OCI-LY3 (cell line): ENCODE measurements around the gene MYO7A.

Source experiments
- H2AFZ ChIP-seq: fragments of 200-600, 300-600 bp; shearing (Covaris generic); 2 replicates; pipeline ENCODE4 v1.6.0; 2014; ENCODE audit warnings: antibody characterized with exemption, low read depth, low read length
- H3K27ac ChIP-seq: fragments of 200-600, 300-600 bp; sonication (generic); 2 replicates; pipeline ENCODE4 v1.5.1; 2014; ENCODE audit warnings: mild to moderate bottlenecking, low read length, moderate library complexity, mixed read lengths
- H3K27me3 ChIP-seq: fragments of 200-600, 300-600 bp; sonication (generic); 2 replicates; pipeline ENCODE4 v1.6.1; 2014; ENCODE audit warnings: low read depth, low read length, mixed read lengths
- H3K36me3 ChIP-seq: fragments of 200-600, 300-600 bp; sonication (generic); replicated peaks from 2 replicates; pipeline ENCODE3; 2014; ENCODE audit warnings: low read depth, low read length, mixed read lengths
- H3K4me1 ChIP-seq: fragments of 300-600, 200-600 bp; sonication (generic); 2 replicates; pipeline ENCODE4 v1.6.1; 2014; ENCODE audit warnings: low read length, mixed read lengths
- H3K4me2 ChIP-seq: fragments of 200-600, 300-600 bp; sonication (generic); 2 replicates; pipeline ENCODE4 v1.6.1; 2014; ENCODE audit warnings: low read length, mixed read lengths
- H3K4me3 ChIP-seq: fragments of 300-600, 200-600 bp; sonication (generic); 2 replicates; pipeline ENCODE4 v1.5.1; 2014; ENCODE audit warnings: antibody characterized with exemption, mild to moderate bottlenecking, low read length, moderate library complexity
- H3K79me2 ChIP-seq: fragments of 300-600, 200-600 bp; shearing (Covaris generic); 2 replicates; pipeline ENCODE4 v1.6.1; 2014; ENCODE audit warnings: mild to moderate bottlenecking, low read length, mixed read lengths
- H3K9ac ChIP-seq: fragments of 300-600, 200-600 bp; shearing (Covaris generic); 2 replicates; pipeline ENCODE4 v1.6.0; 2014; ENCODE audit warnings: mild to moderate bottlenecking, low read length, moderate library complexity
- H3K9me3 ChIP-seq: fragments of 200-600, 300-600 bp; shearing (Covaris generic); 2 replicates; pipeline ENCODE4 v1.6.1; 2014; ENCODE audit warnings: low read length, mixed read lengths; ENCODE audit not compliant: insufficient read depth
- H4K20me1 ChIP-seq: fragments of 200-600, 300-600 bp; sonication (generic); 2 replicates; pipeline ENCODE4 v1.6.1; 2016; ENCODE audit warnings: low read length, mixed read lengths; ENCODE audit not compliant: insufficient read depth
- EZH2phosphoT487 ChIP-seq: fragments of 200-600 bp; shearing (Covaris generic); IDR thresholded peaks from 2 replicates; pipeline ENCODE4 v1.6.1; 2018; ENCODE audit warnings: antibody characterized with exemption, mixed run types, low read depth
- TF ChIP-seq, protein P1 (sequence below): fragments of 200-600, 300-600 bp; sonication (generic); IDR thresholded peaks from 2 replicates; pipeline ENCODE4 v1.5.1; 2014; ENCODE audit warnings: antibody characterized with exemption, low read length, low read depth

Gene MYO7A

DNA sequence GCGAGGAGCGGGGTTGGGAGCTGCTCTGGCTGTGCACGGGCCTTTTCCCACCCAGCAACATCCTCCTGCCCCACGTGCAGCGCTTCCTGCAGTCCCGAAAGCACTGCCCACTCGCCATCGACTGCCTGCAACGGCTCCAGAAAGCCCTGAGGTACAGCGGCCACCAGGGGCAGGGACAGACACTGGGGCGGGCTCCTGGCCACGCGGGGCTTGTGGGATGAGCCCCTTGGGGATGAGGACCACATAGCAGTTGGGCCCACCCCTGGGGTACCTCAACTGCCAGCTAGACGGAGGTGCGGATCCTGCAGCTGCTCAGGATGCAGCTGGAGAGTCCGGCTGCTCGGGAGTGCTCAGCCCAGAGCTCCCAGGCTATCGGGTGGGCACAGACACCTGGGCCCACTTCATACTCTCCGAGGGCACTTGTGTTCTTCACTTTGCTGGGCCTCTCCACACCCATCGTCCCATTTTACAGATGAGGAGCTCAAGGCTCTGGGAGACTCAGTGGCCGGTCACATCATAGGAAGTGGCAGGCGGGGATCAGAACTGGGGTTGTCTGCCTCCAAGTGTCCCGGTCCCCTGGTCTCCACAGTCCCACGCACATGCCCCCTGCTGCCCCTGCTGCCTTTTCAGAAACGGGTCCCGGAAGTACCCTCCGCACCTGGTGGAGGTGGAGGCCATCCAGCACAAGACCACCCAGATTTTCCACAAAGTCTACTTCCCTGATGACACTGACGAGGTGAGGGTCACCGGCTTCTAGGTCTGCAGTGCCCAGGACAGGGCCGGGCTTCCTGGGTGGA is 77.6 kb downstream of the MYO7A start:
- H3K79me2 ChIP-seq = no peaks in the 10 kb centered on the region
- H4K20me1 ChIP-seq = no peaks in the 10 kb centered on the region
- no peak overlapping the region for H2AFZ ChIP-seq
- no peak overlapping the region for H3K4me2 ChIP-seq
- H3K9me3 ChIP-seq = no peaks in the 10 kb centered on the region
- H3K27ac ChIP-seq = no peak overlapping the region
- H3K36me3 ChIP-seq = no peaks in the 10 kb centered on the region
- no peaks in the 10 kb centered on the region for H3K4me1 ChIP-seq
- H3K4me3 ChIP-seq = no peak overlapping the region
- H3K27me3 ChIP-seq = no peaks in the 10 kb centered on the region
- TF ChIP-seq, protein P1, sequence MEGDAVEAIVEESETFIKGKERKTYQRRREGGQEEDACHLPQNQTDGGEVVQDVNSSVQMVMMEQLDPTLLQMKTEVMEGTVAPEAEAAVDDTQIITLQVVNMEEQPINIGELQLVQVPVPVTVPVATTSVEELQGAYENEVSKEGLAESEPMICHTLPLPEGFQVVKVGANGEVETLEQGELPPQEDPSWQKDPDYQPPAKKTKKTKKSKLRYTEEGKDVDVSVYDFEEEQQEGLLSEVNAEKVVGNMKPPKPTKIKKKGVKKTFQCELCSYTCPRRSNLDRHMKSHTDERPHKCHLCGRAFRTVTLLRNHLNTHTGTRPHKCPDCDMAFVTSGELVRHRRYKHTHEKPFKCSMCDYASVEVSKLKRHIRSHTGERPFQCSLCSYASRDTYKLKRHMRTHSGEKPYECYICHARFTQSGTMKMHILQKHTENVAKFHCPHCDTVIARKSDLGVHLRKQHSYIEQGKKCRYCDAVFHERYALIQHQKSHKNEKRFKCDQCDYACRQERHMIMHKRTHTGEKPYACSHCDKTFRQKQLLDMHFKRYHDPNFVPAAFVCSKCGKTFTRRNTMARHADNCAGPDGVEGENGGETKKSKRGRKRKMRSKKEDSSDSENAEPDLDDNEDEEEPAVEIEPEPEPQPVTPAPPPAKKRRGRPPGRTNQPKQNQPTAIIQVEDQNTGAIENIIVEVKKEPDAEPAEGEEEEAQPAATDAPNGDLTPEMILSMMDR = no peak
- TF ChIP-seq EZH2phosphoT487 = no peak
- no peak overlapping the region for H3K9ac ChIP-seq

DNA sequence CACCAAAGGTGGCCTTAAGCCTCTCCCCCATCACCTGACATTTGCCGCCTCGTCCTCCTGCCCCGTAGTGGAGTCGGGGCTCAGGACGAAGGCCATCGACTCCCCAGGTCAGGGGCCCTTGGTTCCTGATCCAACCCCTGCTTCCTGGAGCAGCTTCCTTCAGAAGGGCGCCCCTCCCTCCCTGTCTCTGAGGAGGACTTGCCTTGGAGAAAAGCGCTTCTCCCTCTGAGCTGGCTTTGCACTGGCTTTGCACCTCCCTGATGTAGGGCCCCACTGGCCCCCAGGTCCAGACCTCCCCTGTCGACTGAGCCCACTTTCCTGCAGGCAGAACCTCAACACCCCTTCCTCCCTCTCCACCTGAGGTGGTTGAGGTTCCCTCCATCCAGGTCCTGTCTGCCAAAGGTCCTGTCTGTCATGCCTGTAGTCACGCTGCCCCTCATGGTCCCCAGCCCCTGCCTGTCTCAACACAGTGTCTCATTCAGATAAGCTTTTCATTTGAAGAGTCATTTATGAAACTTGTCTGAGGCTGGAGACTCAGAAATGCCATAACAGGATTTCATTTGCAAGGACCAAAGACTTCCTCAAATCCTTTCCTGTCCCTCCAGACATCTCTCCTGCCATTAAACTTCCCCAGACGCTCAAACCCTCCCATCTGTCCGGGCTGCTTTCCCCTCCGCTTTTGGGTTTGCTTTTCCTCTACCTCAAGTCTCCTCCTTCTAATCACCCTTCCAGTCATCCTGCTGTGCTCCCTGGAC is 78.4 kb downstream of the MYO7A start:
- H4K20me1 ChIP-seq = no peaks in the 10 kb centered on the region
- H3K4me3 ChIP-seq = no peak overlapping the region
- TF ChIP-seq, protein P1 = no peak
- no peak for TF ChIP-seq EZH2phosphoT487
- no peak overlapping the region for H3K27ac ChIP-seq
- H3K79me2 ChIP-seq = no peaks in the 10 kb centered on the region
- no peaks in the 10 kb centered on the region for H3K4me1 ChIP-seq
- no peaks in the 10 kb centered on the region for H3K27me3 ChIP-seq
- H3K4me2 ChIP-seq = no peak overlapping the region
- H3K9ac ChIP-seq = no peak overlapping the region
- H3K36me3 ChIP-seq = no peaks in the 10 kb centered on the region
- H3K9me3 ChIP-seq = no peaks in the 10 kb centered on the region
- no peak overlapping the region for H2AFZ ChIP-seq

DNA sequence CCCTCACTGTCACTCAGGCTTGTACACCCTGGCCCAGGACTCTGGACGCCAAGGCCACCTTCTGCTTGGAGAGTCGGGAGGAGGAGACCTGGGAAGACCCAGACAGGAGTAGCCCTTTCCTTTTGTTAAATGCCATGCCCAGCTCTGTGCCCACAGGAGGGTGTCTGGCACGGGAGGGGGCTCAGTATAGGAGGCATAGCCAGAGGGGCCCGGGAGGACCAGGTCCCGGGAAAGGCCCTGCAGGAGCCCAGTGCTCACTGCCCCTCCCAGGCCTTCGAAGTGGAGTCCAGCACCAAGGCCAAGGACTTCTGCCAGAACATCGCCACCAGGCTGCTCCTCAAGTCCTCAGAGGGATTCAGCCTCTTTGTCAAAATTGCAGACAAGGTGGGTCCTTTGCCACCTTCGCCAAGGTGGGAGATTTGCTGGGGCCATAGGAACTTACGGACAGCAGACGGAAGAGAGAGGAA is 79.0 kb downstream of the MYO7A start:
- no peak overlapping the region for H2AFZ ChIP-seq
- H3K4me1 ChIP-seq = no peaks in the 10 kb centered on the region
- no peak for TF ChIP-seq EZH2phosphoT487
- TF ChIP-seq, protein P1 = no peak
- no peaks in the 10 kb centered on the region for H3K36me3 ChIP-seq
- no peak overlapping the region for H3K27ac ChIP-seq
- no peak overlapping the region for H3K9ac ChIP-seq
- no peaks in the 10 kb centered on the region for H4K20me1 ChIP-seq
- no peaks in the 10 kb centered on the region for H3K9me3 ChIP-seq
- no peaks in the 10 kb centered on the region for H3K79me2 ChIP-seq
- H3K27me3 ChIP-seq = no peaks in the 10 kb centered on the region
- no peak overlapping the region for H3K4me2 ChIP-seq
- H3K4me3 ChIP-seq = no peak overlapping the region

DNA sequence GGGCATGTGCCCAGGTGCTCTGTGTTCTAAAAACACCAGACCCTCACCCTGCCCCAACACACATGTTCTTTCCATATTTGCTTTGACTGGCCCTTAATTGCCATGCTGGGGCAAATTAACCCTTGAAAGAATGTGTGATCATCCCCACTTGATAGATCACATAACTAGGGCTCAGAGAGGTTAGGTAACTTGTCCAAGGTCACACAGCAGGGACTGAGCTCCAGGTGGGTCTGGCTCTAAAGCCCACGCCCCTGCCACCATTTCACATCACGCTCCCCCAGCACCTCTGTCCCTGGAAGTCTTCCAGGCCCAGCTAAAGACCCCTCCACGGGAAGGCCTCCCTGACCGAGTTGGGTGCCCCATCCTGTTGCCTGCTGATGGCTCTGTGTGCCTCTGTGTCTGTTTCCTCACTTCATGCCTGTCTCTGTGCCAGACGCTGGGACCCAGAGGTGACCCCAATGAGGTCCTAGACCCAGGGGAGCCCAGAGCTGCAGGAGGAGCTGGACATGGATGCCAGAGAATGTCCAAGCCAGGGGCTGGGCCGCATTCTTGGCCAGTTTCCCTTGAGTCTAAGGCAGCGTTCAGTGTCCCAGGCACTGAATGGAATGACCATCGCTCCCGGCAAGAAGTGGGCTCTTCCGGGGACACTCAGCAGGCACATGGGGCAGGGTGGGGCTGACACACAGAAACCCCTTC is 79.7 kb downstream of the MYO7A start:
- no peaks in the 10 kb centered on the region for H3K36me3 ChIP-seq
- H2AFZ ChIP-seq = no peak overlapping the region
- no peak overlapping the region for H3K4me3 ChIP-seq
- no peaks in the 10 kb centered on the region for H3K79me2 ChIP-seq
- H3K9me3 ChIP-seq = no peaks in the 10 kb centered on the region
- no peak overlapping the region for H3K9ac ChIP-seq
- no peak for TF ChIP-seq EZH2phosphoT487
- TF ChIP-seq, protein P1 = no peak
- H4K20me1 ChIP-seq = no peaks in the 10 kb centered on the region
- H3K27ac ChIP-seq = no peak overlapping the region
- H3K4me1 ChIP-seq = no peaks in the 10 kb centered on the region
- no peaks in the 10 kb centered on the region for H3K27me3 ChIP-seq
- no peak overlapping the region for H3K4me2 ChIP-seq
